ENCODE measurements around the gene PYGB.
"Not testable (repeated sequence)": the region's sequence is repeated elsewhere in the genome, so short reads cannot be mapped to it uniquely, and the experiment has no call there.

PYGB gene

DNA sequence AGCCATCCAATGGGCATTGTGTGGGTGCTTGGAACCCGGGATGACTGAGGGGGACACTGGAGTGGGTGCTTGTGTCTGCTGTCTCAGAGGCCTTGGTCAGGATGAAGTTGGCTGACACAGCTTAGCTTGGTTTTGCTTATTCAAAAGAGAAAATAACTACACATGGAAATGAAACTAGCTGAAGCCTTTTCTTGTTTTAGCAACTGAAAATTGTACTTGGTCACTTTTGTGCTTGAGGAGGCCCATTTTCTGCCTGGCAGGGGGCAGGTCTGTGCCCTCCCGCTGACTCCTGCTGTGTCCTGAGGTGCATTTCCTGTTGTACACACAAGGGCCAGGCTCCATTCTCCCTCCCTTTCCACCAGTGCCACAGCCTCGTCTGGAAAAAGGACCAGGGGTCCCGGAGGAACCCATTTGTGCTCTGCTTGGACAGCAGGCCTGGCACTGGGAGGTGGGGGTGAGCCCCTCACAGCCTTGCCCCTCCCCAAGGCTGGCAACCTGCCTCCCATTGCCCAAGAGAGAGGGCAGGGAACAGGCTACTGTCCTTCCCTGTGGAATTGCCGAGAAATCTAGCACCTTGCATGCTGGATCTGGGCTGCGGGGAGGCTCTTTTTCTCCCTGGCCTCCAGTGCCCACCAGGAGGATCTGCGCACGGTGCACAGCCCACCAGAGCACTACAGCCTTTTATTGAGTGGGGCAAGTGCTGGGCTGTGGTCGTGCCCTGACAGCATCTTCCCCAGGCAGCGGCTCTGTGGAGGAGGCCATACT is 49.4 kb downstream of the PYGB start:
- no peak for DNase-seq

DNA sequence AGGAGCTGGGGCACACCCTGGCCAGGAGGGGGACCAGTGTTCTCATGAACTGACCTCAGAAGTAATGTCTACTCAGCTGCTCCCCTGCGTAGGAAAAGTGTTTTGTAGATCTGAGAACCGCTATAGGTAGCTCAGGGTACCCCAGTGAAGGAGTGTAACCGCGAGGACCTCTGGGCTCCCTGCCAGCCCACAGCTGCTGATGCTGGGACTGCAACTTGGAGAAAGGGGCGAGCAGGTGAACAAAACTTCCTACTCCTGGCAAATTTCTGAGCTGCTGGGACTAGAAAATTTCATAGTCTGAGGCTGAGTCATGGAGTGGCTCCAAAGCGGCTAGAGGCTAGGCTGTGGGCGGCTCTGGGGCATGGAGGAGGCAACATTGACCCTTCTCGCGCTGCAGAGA is 51.9 kb downstream of the PYGB start:
- DNase-seq, result no peak

DNA sequence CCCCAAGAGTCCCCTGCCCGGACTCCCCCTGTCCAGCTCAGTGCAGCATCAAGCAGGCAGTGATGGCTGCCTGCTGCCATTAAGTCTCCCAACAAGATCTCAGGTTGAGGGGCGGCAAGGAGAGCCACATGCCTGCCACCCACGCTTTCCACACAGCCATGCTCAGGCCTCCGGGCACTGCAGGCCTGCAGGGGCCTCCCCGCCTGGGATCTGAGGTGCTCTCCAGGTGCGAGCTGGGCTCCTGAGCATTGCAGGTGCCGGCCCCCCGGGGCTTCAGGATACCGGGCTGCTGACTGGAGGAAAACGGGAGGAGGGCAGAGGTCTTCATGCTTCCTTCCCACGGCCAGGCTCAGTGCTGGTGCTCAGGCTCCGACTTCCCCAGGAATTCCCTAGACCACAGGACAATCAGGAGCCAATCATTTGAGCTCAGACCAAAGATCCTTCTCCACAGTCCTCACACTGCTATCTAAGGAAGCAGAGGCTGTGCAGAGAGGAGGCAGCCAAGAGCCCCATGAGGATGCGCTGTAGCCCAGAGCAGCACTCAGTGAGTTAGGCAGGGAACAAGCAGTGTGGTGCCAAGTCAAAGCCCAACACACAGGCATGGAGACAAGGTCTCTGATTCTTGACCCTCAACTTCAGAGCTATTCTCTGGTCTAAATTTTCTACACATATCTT is 52.7 kb downstream of the PYGB start:
- no peak for DNase-seq

DNA sequence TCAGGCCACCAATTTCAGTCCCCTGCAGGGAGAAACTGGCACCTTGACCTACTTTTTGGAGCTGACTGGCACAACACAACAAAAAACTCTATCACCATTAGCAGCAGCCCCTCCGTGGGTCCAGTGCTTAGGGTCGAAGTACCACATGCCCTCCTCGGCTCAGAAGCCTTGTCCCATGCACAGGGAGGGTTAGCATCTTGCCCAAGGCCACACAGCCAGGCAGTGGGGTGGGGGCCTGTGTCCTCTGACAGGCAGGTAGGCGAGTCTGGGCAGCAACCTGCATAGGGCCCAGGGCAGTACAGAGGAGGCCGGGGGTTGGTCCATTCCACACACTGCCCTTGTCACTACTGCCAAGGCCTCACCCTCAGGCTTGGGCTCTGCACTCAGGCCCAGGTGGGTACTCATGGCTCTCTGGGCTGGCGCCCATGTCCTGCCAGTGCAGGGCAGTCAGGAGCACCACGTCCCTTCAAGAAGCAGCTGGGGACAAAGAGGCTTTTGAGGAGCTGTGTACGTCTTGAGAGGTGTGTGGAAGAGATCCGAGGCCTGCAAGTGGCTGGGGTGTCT is 53.6 kb downstream of the PYGB start:
- DNase-seq, result no peak

DNA sequence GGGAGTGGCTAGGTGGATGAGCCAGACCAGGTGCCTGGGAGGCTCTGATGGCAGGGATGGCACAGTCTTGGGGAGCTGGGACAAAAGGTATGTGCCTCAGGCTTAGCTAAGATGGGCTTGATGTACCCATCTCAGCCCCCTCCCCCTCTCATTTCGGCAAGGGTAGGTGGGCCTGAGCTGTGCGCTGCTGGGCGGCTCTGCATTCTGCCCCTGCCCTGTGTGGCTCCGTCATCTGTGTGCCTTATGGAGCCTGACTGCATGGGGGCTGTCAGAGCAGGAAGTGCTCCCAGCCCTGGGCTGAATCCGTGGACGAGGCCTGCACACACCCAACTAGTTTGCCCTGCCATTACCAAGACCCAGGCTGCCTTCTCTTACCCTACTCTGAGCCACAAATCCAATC is 54.7 kb downstream of the PYGB start:
- no peak for DNase-seq

DNA sequence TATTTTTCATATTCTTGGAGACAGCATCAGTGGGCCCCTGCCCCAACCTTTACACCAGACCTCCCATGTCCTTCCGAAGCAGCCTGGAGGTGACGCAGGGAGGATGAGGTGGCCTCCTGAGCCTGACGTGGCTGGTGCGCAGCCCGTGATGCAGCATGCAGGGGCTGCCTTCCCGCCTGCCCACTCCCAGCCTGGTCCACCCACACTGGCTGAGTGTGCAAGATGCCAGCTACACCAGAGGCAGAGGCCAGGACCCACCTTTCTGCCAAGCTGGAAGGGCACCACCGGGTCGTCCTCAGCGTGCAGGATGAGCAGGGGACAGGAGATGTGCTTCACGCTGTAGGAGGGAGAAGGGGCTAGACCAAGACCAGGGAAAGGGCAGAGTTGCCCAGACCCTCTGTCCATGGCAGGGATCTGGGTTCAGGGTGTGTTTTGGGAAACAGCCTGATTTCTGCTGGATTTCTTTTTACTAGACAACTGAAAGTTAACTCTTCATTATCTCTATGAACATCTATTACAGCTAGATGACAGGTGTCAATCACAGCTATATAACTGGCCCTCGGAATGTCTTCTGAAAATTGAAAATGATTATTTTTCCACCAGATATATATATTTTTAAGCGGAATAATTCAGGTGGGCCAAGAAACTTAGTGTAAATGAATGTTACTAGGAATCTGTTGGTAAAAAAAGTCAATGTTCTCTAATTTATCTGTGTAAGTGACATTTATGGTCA is 55.6 kb downstream of the PYGB start:
- no peak for DNase-seq

DNA sequence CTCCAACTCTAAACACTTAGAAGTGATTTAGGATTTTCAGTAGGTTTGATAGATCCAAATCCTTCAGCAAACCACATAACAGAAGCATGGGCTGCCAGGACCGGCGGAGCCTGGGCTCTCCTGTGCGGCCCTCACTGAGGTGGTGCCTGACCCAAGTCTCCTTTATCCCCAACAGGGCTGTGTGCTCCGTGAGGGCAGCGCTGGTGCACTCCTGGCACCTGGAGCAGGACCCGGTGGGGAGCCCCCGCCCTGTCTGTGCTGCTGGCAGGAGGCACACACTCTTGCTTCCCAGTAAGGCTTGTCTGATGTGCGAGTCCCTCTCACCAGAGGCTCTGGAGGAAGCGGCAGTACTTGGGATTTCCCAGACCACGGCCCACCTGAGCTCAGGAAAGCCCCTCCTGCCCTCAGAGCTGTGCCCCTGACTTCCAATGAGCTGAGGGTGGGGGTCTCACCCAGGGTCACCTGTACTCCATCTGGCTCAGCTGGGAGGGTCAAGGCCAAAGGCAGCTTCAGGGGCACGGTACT is 56.2 kb downstream of the PYGB start:
- no peak for DNase-seq

DNA sequence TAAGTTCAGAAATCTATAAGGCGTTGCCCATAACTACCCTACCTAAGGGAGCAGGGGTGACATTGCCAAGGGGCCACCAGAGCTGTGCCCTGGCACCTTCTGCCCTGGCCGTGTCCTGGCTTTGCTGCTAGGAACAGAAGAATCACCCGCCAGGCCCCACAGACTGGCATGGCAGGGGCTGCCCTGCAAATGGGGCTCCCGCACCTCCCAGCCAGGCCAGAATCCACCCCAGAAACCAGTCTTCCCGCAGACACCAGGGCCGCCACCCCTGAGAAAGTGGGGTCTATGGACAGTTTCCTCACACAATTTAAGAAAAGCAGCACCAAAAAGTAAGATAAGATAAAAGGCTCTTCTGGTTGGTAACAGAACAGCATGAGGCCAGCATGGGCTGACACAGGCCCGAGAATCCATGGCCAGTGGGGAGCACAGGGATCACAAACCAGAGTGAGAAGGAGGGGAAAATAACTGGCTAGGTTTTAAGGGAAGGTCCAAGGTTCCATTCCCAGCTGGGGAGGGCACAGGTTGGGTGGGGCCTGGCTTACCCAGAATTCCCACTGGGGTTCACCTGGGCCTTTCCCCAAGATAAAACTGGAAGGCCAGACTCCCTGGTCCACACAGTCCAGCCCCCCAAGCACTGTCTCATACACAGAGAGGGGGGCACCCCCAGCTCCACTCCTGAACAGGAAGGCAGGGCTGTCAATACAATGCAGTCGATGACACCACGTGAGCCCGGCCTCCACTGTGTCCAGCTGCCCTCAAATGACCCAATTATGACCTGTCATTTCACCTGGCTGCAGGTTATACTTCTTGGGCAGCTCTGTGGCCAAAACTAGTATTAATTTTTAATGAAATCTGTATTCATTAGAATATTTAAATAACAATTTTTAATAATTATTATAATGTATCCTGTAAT is 59.4 kb downstream of the PYGB start:
- DNase-seq, result no peak

DNA sequence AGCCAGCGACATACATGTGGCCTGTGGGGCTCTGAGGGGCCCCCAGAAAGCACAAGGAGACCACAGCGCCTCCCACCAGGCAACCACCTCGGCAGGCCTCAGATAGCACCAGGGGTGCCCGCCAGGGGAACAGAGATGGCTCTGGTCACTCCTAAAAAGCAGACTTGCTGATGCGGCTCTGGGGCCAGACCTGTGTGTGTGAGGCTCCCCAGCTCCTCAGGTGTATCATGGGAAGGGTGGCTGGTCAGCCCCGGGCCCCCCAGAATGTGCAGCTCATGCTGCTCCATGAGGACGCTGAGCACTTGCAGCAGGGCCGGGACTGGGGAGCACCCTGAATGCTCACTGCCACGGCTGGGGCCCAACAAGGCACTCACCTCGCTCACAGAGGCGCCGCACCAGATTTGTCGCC is 60.2 kb downstream of the PYGB start:
- DNase-seq, result no peak

DNA sequence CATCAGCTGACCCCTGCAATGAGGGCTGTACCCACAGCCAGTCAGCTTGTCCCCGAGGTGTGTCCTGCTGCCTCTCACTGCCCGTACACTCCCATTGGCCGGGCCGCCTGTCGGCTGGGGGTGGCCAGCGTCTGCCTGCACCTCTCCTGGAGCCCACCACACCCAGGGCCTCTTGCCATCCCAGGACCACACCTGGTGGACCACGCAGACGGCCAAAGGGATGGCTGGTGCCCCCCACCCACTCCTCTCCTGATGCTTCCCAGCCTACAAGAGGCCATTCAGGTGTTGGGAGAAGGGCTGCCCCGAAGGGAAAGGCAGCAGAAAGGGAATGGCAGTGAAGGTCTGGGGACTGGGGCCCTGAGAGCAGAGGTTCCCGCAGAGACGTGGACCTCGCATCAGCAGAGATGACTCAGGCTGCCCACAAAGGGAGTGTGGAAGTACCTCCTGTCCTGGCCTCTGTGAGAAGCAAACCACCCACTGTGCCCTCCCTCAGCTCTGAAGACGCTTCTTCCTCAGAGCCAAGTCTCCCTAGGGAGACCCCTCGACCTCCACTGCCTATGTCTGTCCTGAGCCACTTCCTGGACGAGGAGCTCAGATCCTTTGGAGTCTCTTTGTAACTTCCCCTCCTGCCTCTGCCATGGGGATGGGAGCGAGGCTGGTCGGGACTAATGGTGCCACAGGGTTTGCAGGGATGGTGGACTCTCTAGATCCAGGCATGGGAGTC is 60.9 kb downstream of the PYGB start:
- no peak for DNase-seq

DNA sequence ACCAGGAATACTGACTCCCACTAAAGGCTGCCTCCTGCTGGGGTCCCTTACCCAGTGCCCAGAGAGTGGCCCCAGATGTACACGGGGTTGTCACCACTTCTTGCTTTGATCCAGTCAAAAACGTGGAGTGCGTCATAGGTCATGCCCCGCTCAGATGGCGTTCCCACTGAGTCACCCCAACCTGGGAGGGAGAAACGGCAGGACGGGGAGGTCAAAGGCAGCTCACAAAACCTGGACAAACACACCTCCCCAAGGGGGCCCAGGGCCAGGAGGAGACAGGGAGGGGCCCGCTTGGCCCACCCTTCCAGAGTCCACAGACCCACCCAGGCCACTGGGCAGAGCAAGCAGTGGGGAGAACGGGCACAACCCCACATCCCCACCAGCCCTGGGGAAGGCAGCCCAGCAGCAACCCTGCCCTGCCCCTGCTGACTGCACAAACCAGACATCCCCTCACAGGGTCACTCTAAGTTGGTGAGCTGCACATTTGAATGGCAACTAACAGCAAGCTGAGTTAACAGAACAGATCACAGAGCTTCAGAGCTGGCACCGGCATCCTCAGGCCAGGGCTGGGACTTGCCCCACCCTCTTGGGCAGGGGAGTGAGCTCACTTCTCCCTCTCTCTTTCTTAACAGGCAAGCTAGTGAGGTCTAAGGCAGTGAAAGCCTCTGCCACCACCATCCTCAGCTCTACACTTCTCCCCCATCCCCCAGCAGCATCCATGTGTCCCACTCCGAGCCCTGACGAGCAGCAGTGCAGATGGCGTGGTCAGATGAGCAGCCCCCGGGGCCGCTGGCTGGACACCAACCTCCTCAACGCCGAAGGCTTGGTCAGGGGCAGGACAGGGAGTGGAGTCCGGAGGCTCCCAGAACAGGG is 61.7 kb downstream of the PYGB start:
- peak; percentile 43 to 77 for DNase-seq

DNA sequence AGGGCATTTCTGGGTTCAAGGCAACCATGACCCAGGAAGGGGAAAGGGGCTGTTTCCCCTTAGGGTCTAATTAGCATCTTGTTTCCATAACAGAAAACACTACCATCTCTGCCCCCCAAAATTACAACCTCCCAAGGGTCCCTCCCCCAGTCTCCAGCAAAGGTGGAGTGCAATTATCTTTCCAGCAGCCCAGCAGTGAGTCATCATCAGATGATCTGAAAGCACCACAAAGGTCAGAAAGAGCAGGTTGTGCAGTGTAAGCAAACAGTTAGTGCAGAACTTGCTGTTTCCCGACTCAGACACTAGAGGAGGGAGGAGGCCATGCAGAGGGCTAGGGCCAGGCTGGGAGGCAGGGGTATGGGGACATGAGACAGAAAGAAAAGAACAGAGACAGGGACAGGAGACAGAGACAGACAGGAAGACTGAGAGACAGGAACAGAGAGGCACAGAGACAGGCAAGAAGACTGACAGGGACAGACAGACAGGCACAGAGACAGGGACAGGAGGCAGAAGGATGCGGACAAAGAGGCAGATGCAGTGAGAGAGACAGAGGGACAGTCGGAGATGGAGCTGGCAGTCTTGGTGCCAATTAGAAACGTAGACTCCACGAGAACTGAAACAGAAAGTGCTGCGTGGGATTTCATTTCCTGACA is 62.5 kb downstream of the PYGB start:
- peak; percentile 28 to 65 for DNase-seq

DNA sequence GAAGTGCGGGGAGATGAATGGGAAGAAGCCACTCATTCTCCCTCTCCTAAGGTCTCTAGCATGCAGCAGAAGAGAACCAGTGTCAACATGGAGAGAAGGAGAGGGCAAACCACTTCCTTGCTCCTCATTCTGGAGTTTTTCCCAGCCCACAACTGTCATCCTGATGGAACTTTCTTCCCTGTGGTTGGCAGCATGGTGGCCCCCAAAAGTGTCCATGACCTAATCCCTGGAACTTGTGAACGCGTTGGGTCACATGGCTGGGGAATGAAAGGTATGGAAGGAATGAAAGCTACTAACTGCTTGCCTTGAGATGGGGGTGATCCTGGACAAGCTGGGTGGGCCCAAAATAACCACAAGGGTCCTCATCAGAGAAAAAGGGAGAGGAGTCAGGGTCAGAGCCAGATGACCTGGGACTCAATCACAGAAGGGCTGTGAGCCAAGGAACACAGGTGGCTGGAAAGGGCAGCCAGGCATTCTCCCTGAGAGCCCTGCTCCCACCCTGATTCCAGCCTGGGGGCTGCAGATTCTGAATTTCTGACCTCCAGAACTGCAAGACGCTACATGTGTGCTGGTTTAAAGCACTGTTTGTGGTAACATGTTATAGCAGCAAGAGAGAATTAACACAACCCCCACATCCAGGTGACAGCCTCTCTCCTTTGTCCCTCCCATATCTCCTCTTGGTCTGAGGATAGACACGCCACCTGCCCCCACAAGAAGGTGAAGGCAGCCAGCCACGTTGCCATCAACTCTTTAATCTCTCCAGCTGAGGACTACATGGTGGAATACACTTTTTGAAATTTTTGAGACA is 63.2 kb downstream of the PYGB start:
- DNase-seq, result no peak

DNA sequence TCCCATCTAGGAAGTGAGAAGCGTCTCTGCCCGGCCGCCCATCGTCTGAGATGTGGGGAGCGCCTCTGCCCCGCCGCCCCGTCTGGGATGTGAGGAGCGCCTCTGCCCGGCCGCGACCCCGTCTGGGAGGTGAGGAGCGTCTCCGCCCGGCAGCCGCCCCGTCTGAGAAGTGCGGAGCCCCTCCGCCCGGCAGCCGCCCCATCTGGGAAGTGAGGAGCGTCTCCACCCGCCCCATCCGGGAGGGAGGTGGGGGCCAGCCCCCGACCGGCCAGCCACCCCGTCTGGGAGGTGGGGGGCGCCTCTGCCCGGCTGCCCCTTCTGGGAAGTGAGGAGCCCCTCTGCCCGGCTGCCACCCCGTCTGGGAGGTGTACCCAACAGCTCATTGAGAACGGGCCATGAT is 64.8 kb downstream of the PYGB start:
- not testable (repeated sequence) for DNase-seq

DNA sequence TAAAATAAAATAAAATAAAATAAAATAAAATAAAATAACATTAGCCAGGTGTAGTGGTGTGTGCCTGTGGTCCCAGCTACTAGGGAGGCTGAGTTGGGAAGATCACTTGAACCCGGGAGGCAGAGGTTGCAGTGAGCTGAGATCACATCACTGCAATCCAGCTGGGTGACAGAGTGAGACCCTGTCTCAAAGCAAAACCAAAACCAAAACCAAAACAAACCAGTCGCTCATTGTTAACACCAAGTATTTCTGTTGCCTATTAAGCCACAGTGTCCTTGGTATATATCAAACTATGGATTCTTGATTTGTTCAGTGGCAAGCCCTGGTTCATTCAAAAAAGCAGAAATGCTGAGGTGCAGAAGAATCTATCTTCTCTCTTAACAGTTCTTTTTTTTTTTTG is 65.7 kb downstream of the PYGB start:
- no peak for DNase-seq

DNA sequence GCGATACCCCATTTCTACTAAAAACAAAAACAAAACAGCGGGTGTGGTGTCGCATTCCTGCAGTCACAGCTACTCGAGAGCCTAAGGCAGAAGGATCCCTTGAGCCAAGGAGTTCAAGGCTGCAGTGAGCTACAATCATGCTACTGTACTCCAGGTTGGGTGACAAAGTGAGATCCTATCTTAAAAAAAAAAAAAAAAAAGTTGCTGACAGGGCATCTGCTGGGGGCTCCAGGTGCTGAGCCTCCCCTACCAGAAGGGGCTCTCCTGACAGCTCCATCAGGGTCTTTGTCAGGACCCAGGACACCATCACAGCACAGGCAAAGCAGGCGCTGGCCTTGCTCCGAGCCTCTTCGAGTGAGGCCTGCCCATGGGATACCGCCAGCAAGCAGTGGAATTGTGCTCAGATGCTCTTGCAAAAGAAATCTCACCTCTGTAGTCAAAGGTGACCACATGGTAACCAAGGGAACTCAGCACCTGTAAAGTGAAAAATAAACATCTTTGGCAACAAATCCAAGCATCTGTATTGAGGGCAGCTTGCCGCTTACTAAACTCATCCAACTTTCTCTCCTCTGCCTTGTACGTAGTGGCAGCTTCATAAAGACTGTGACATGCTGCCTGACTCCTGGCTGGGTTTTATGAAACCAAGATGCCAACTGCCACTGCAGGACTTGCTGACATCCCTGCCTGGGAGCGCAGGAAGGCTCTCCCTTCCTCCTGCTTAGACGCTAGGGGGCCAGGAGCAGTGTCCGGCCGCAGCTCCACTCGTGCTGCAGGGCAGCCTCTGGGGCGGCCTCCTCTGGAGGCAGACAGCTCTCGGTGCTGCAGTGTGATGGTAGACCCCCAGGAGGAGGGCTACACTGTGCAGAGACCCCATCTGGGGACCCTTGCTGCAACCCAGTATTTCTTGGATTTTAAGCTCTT is 66.9 kb downstream of the PYGB start:
- no peak for DNase-seq

DNA sequence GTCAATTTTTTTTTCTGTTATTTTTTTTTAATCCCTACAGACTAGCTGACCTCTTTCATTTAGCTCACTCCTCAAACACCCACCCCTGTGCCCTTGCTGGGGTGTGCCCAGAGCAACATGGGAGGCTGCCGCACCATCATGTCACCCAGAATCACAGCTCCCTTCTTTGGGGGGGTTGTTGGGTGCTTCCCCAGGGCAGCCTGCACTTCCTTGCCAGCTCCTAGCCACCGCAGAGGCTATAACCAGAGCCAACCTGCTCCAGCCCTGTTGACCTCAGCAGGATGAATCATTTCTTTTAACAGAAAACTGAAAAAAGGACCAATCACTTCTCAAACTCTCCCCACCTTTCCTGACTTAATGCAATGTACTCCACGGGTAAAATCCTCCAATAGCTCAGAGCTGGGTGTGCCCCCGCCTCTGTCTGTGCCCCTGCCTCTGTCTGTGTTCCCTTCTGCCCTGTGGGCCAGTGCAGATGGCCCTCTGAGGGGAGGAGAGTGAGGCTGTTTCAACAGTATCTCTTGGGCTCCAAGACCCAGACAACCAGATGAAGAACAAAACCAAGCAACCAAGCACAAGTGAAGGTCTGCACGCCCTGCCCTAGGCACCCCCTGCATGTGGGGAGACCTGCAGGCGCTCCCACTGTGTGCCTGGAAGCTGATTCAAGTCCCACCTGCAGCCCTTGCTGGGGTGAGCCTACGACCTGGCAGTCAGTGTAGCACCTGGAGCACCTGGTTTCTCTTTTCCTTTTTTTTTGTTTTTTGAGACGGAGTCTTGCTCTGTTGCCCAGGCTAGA is 67.7 kb downstream of the PYGB start:
- DNase-seq, result no peak
